AG04450 (cell line): ENCODE measurements around the gene CDC73. TPM values are rescaled to one million over a fixed set of nuclear protein-coding genes. Genes with fewer than 3 reads are reported as not detected.
A peak's percentile ranks its signal among the peaks of the same experiment; 100 is the strongest.

Experiments
- CTCF ChIA-PET: fragments of 300-600, 350-600 bp; formaldehyde crosslinking; extraction: SDS; loops from one replicate; lab custom pipeline; 2022; ENCODE audit warnings: antibody characterized with exemption, inconsistent platforms; lab: Charles Lee
- POLR2A ChIA-PET: fragments of 350-600 bp; formaldehyde crosslinking; extraction: SDS; loops from one replicate; lab custom pipeline; 2021; ENCODE audit warnings: antibody characterized with exemption, inconsistent platforms; lab: Yijun Ruan, JAX
- DNase-seq: peaks from one replicate; pipeline ENCODE4 v3.0.0-alpha.2; 2011; ENCODE audit warnings: low read depth, low spot score
- H3K27ac ChIP-seq: one replicate; pipeline ENCODE4 v1.5.1; 2012; ENCODE audit warnings: low read depth, low read length, control low read depth
- H3K27me3 ChIP-seq: one replicate; pipeline ENCODE4 v1.6.0; 2012; ENCODE audit warnings: low read length; ENCODE audit not compliant: control insufficient read depth, insufficient read depth
- H3K4me3 ChIP-seq: 2 replicates; pipeline ENCODE4 v1.5.1; 2011; ENCODE audit warnings: mild to moderate bottlenecking, low read depth, low read length, control low read depth
- H3K9me3 ChIP-seq: 2 replicates; pipeline ENCODE4 v1.5.1; 2012; ENCODE audit warnings: low read length; ENCODE audit not compliant: control insufficient read depth, insufficient read depth
- CTCF ChIP-seq: IDR thresholded peaks from 2 replicates; pipeline ENCODE4 v1.5.1; 2011; ENCODE audit warnings: low read depth, low read length, control low read depth, inconsistent platforms
- polyA plus RNA-seq: library from polyadenylated mRNA; depleted of rRNA; stranded (reverse); fragments of >200 nt; gene quantifications from 2 replicates; pipeline ENCODE4 v1.2.3, GENCODE V29; 2011

CDC73 gene
- polyA plus RNA-seq, 1 experiment, result 56.4 TPM

DNA sequence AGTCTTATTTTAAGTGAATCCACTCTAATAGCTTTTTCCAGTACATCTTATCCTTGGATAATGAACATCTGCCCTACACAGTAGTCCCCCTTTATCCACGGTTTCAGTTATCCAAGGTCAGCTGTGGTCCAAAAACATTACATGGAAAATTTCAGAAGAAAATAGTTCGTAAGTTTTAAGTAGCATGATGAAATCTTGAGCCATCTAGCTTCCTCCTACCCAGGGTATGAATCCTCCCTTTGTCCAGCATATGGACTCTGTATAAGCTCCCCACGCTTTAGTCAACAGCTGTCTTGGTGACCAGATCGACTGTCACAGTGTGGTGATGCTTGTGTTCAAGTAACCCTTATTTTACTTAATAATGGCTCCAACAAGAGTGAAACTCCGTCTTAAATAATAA, 19.2 kb upstream of the CDC73 start:
- no peak overlapping the region for H3K4me3 ChIP-seq
- ChIA-PET POLR2A (no interaction called here), CTCF (interaction anchor here (0.7 kb wide), 1 partner anchor 20 kb away, joined by 4 read pairs; no protein-coding TSS in a partner anchor)
- H3K9me3 ChIP-seq, result no peaks in the 10 kb centered on the region; the same call in 1 of the 2 replicates
- no peak for TF ChIP-seq CTCF
- no peak overlapping the region for H3K27ac ChIP-seq
- DNase-seq, result no peak
- no peaks in the 10 kb centered on the region for H3K27me3 ChIP-seq

- DNase-seq, result no peak
- Histone ChIP-seq H3K4me3 (peak overlapping the region; percentile 79), H3K27me3 (no peaks in the 10 kb centered on the region), H3K27ac (peak overlapping the region; percentile 87), H3K9me3 (no peaks in the 10 kb centered on the region; the same call in 1 of the 2 replicates)
- TF ChIP-seq CTCF, result no peak
- CTCF ChIA-PET, result interaction anchor here (1.4 to 5.1 kb wide), 2 partner anchors 18 to 45 kb away, joined by 5 to 46 read pairs; partner anchors contain the start of genes CDC73, RO60 and UCHL5
- POLR2A ChIA-PET, result interaction anchor here (1.5 to 2.7 kb wide), 3 partner anchors 11 to 45 kb away, joined by 3 to 41 read pairs (median 5); partner anchors contain the start of genes CDC73, RO60 and UCHL5
These were observed 17.9 kb upstream of the CDC73 start for GRCh38 chr1:193103759-193104501.

DNA sequence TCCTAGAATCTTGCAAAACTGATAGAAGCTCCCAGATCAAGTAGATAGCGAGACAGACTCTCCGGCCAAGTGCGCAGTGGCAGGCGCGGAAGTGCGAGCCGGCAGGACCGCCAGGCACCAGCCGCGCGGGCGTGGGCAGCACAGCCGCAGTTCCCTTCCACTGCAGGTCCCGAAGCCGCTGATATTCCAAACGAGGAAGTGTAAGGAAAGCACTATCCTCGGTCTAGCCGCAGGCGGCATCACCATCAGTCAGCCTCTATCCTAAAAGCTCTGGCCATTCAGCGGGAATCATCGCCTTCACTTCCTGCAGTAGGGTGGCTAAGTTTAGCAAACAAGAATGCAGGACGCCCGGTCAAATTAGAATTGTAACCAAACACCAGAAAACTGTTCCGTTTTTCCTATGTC, 17.3 kb upstream of the CDC73 start:
- H3K9me3 ChIP-seq, result no peaks in the 10 kb centered on the region; the same call in 1 of the 2 replicates
- ChIA-PET POLR2A (interaction anchor here (1.5 to 2.7 kb wide), 3 partner anchors 12 to 45 kb away, joined by 3 to 41 read pairs (median 5); partner anchors contain the start of genes CDC73, RO60 and UCHL5), CTCF (interaction anchor here (1.4 to 5.1 kb wide), 2 partner anchors 17 to 46 kb away, joined by 5 to 46 read pairs; partner anchors contain the start of genes CDC73, RO60 and UCHL5)
- peak overlapping the region; percentile 87 for H3K27ac ChIP-seq
- DNase-seq, result no peak
- no peak for TF ChIP-seq CTCF
- peak overlapping the region; percentile 79 for H3K4me3 ChIP-seq
- H3K27me3 ChIP-seq, result no peaks in the 10 kb centered on the region

- ChIA-PET POLR2A (interaction anchor here (1.0 to 2.7 kb wide), 5 partner anchors 11 to 46 kb away, joined by 3 to 41 read pairs (median 5); partner anchors contain the start of genes CDC73, RO60 and UCHL5), CTCF (interaction anchor here (0.8 to 5.1 kb wide), 4 partner anchors 9 to 46 kb away, joined by 3 to 46 read pairs (median 4); partner anchors contain the start of genes CDC73, RO60 and UCHL5)
- H3K27ac ChIP-seq, result peak within 1 kb of the TSS; percentile 87
- peak; percentile 52 for DNase-seq
- no peaks in the 10 kb centered on the region; the same call in 1 of the 2 replicates for H3K9me3 ChIP-seq
- no peaks in the 10 kb centered on the region for H3K27me3 ChIP-seq
- TF ChIP-seq CTCF, result no peak; the same call in 1 of the 2 replicates
- H3K4me3 ChIP-seq, result peak within 1 kb of the TSS; percentile 79
These were observed 16.7 kb upstream of the CDC73 start, which contains the start of gene GLRX2 for GRCh38 chr1:193104907-193105820. TSS of gene GLRX2 (minus strand) at chr1:193105414. CDS start at chr1:193105382, 32 bp downstream.
